ENCODE measurements around the gene COL6A5. TPM values are rescaled to one million over a fixed set of nuclear protein-coding genes. Genes with fewer than 3 reads are reported as not detected.
A peak's percentile ranks its signal among the peaks of the same experiment; 100 is the strongest.

Gene COL6A5
- total and polyA plus RNA-seq, 9 of the 15 experiments (the other 6 are each of a cell fraction or from before 2014, with no cell fraction given): 1.5 to 9.7 (median 5.6) TPM

- TF ChIP-seq MNT (conservative IDR thresholded peaks at IDR 0.05) (0 out of 4 replicates have a peak, but pooled peaks of 1 of the 2 experiments have one; percentile 25), TEAD4 (IDR thresholded peaks at IDR 0.05; ENCODE audit: low read length) (peak; percentile 79), TEAD4 (CRISPR knock-in tag; IDR thresholded peaks at IDR 0.05; ENCODE audit: borderline replicate concordance) (no peak), ZKSCAN8 (CRISPR knock-in tag; IDR thresholded peaks at IDR 0.05) (no peak), NCOR1 (IDR thresholded peaks at IDR 0.05) (peak; percentile 73), NFRKB (IDR thresholded peaks at IDR 0.05; ENCODE audit: low read depth) (peak; percentile 82), SMARCC2 (IDR thresholded peaks at IDR 0.05; ENCODE audit: low read depth) (peak; percentile 84), CCAR2 (IDR thresholded peaks at IDR 0.05; ENCODE audit: low read depth, low read length) (no peak), HINFP (tag; conservative IDR thresholded peaks at IDR 0.05; ENCODE audit: low read depth) (no peak), RBFOX2 (IDR thresholded peaks at IDR 0.05; ENCODE audit: low read depth, low read length) (peak; percentile 24; the same call in 1 of the 2 replicates), TRIM24 (IDR thresholded peaks at IDR 0.05) (peak in 1 of 2 experiments; percentile 74; a peak in 2 of 4 replicates), GTF2B (IDR thresholded peaks at IDR 0.05; ENCODE audit: extremely low read depth, insufficient read length) (no peak), E2F8 (IDR thresholded peaks at IDR 0.05; ENCODE audit: low read depth, partially characterized antibody) (no peak), ZNF224 (CRISPR knock-in tag; IDR thresholded peaks at IDR 0.05) (no peak), CREBBP (IDR thresholded peaks at IDR 0.05; ENCODE audit: low read depth, low read length) (no peak), MAFG (tag; conservative IDR thresholded peaks at IDR 0.05) (no peak), MAFF (IDR thresholded peaks at IDR 0.05; ENCODE audit: low read length) (no peak), PREB (CRISPR knock-in tag; IDR thresholded peaks at IDR 0.05) (no peak), STAG1 (CRISPR knock-in tag; IDR thresholded peaks at IDR 0.05; ENCODE audit: borderline replicate concordance) (no peak), GATA2 (CRISPR knock-in tag; IDR thresholded peaks at IDR 0.05) (peak; percentile 34; the same call in 1 of the 2 replicates), ASH1L (IDR thresholded peaks at IDR 0.05; ENCODE audit: borderline replicate concordance, low read depth, partially characterized antibody) (peak; percentile 32)
Observed at GRCh38 chr3:130386604-130387263, 41.3 kb downstream of the COL6A5 start (continued).

All from K562 (cell line).